H9 (cell line): ENCODE results near the gene FLNC. TPM values are rescaled to one million over a fixed set of nuclear protein-coding genes. Genes with fewer than 3 reads are reported as not detected.

Experiments
- DNase-seq: peaks from one replicate; pipeline ENCODE4 v3.0.0-alpha.2; 2017
- H2AFZ ChIP-seq: one replicate; pipeline ENCODE4 v1.6.1; 2013; ENCODE audit warnings: mild to moderate bottlenecking, low read length, control low read depth, moderate library complexity
- H2AK5ac ChIP-seq: 2 replicates; pipeline ENCODE4 v1.6.1; 2013; ENCODE audit warnings: low read length, control low read depth, mixed read lengths; ENCODE audit not compliant: insufficient read length
- H2BK120ac ChIP-seq: one replicate; pipeline ENCODE4 v1.6.1; 2013; ENCODE audit warnings: low read depth, mild to moderate bottlenecking, low read length, control low read depth, inconsistent platforms; ENCODE audit not compliant: poor library complexity, severe bottlenecking
- H2BK12ac ChIP-seq: 2 replicates; pipeline ENCODE4 v1.6.1; 2013; ENCODE audit warnings: low read length, control low read depth, mixed read lengths, low read depth; ENCODE audit not compliant: insufficient read length
- H2BK15ac ChIP-seq: 2 replicates; pipeline ENCODE4 v1.6.1; 2013; ENCODE audit warnings: low read depth, low read length, control low read depth
- H2BK20ac ChIP-seq: one replicate; pipeline ENCODE4 v1.6.1; 2013; ENCODE audit warnings: low read depth, mild to moderate bottlenecking, low read length, control low read depth, inconsistent platforms; ENCODE audit not compliant: poor library complexity, severe bottlenecking
- H2BK5ac ChIP-seq: 2 replicates; pipeline ENCODE4 v1.6.1; 2013; ENCODE audit warnings: low read length, control low read depth, mixed read lengths; ENCODE audit not compliant: insufficient read length
- H3K14ac ChIP-seq: 2 replicates; pipeline ENCODE4 v1.6.1; 2013; ENCODE audit warnings: low read length, control low read depth; ENCODE audit not compliant: insufficient read depth
- H3K18ac ChIP-seq: 2 replicates; pipeline ENCODE4 v1.6.1; 2013; ENCODE audit warnings: low read depth, mild to moderate bottlenecking, mixed read lengths, low read length, control low read depth; ENCODE audit not compliant: insufficient read length
- H3K23ac ChIP-seq: 2 replicates; pipeline ENCODE4 v1.6.1; 2013; ENCODE audit warnings: low read length, control low read depth, mixed read lengths, low read depth; ENCODE audit not compliant: insufficient read length
- H3K23me2 ChIP-seq: 2 replicates; pipeline ENCODE4 v1.6.1; 2013; ENCODE audit warnings: low read depth, mild to moderate bottlenecking, mixed read lengths, low read length, control low read depth; ENCODE audit not compliant: insufficient read length, poor library complexity, severe bottlenecking
- H3K27ac ChIP-seq: 2 replicates; pipeline ENCODE4 v1.5.1; 2013; ENCODE audit warnings: low read length, control low read depth, mixed read lengths, low read depth; ENCODE audit not compliant: insufficient read length
- H3K27me3 ChIP-seq: 2 replicates; pipeline ENCODE4 v1.6.1; 2013; ENCODE audit warnings: low read length, control low read depth, inconsistent platforms; ENCODE audit not compliant: insufficient read depth
- H3K4ac ChIP-seq: 2 replicates; pipeline ENCODE4 v1.6.1; 2013; ENCODE audit warnings: low read depth, mild to moderate bottlenecking, control low read depth, inconsistent platforms, low read length, moderate library complexity
- H3K4me1 ChIP-seq: 2 replicates; pipeline ENCODE4 v1.6.1; 2013; ENCODE audit warnings: low read length, control low read depth, inconsistent platforms; ENCODE audit not compliant: insufficient read depth
- H3K4me2 ChIP-seq: 2 replicates; pipeline ENCODE4 v1.6.1; 2013; ENCODE audit warnings: low read length, control low read depth, mixed read lengths; ENCODE audit not compliant: insufficient read length, insufficient read depth
- H3K56ac ChIP-seq: 2 replicates; pipeline ENCODE4 v1.6.1; 2013; ENCODE audit warnings: low read depth, mild to moderate bottlenecking, mixed read lengths, low read length, control low read depth; ENCODE audit not compliant: insufficient read length
- H3K79me1 ChIP-seq: 2 replicates; pipeline ENCODE4 v1.6.1; 2013; ENCODE audit warnings: low read depth, mild to moderate bottlenecking, moderate library complexity, low read length, control low read depth, inconsistent platforms; ENCODE audit not compliant: insufficient read depth, poor library complexity, severe bottlenecking
- H3K79me2 ChIP-seq: 2 replicates; pipeline ENCODE4 v1.6.1; 2013; ENCODE audit warnings: low read length, control low read depth, inconsistent platforms; ENCODE audit not compliant: insufficient read depth
- H3K9ac ChIP-seq: 2 replicates; pipeline ENCODE4 v1.6.1; 2013; ENCODE audit warnings: low read length, control low read depth, mixed read lengths; ENCODE audit not compliant: insufficient read length; ENCODE audit errors: extremely low read depth
- H3K9me3 ChIP-seq: one replicate; pipeline ENCODE4 v1.6.1; 2013; ENCODE audit warnings: low read depth, low read length, inconsistent platforms; ENCODE audit not compliant: control insufficient read depth
- H3T11ph ChIP-seq: one replicate; pipeline ENCODE4 v1.6.1; 2013; ENCODE audit warnings: mild to moderate bottlenecking, low read length, control low read depth, inconsistent platforms
- H4K20me1 ChIP-seq: one replicate; pipeline ENCODE4 v1.6.1; 2013; ENCODE audit not compliant: control insufficient read depth, insufficient read length, insufficient read depth
- H4K5ac ChIP-seq: 2 replicates; pipeline ENCODE4 v1.6.1; 2013; ENCODE audit warnings: low read depth, mild to moderate bottlenecking, mixed read lengths, low read length, control low read depth; ENCODE audit not compliant: insufficient read length
- H4K8ac ChIP-seq: replicated peaks from 2 replicates; pipeline ENCODE4 v1.6.1; 2013; ENCODE audit warnings: low read length, control low read depth, mixed read lengths, low read depth; ENCODE audit not compliant: insufficient read length
- H4K91ac ChIP-seq: 2 replicates; pipeline ENCODE4 v1.6.1; 2013; ENCODE audit warnings: low read depth, mild to moderate bottlenecking, moderate library complexity, mixed read lengths, low read length, control low read depth; ENCODE audit not compliant: insufficient read length
- H3K27ac Mint-ChIP-seq, 3 experiments: 2 replicates in 2 of 3; 3 replicates in 1 of 3; pipeline ENCODE4 v1.8.0; 2020 to 2021; ENCODE audit warnings: mixed read lengths in 3 of 3, mild to moderate bottlenecking in 1 of 3, moderate library complexity in 1 of 3
- H3K27me3 Mint-ChIP-seq: 2 replicates; pipeline ENCODE4 v1.8.0; 2021; ENCODE audit warnings: low read depth, mild to moderate bottlenecking, moderate library complexity, mixed read lengths
- H3K36me3 Mint-ChIP-seq, 3 experiments: 2 replicates in 2 of 3; 3 replicates in 1 of 3; pipeline ENCODE4 v1.8.0; 2020 to 2021; ENCODE audit warnings: low read depth in 3 of 3, mixed read lengths in 3 of 3; ENCODE audit not compliant: insufficient read depth in 1 of 3
- H3K4me1 Mint-ChIP-seq, 2 experiments: 2 replicates each; pipeline ENCODE4 v1.8.0; 2020; ENCODE audit warnings: mixed read lengths in 2 of 2
- H3K4me3 Mint-ChIP-seq, 2 experiments: 2 replicates in 1 of 2; 3 replicates in 1 of 2; pipeline ENCODE4 v1.8.0; 2020 to 2021; ENCODE audit warnings: mild to moderate bottlenecking in 2 of 2, mixed read lengths in 2 of 2, moderate library complexity in 1 of 2
- H3K9me3 Mint-ChIP-seq, 2 experiments: 2 replicates in 1 of 2; 3 replicates in 1 of 2; pipeline ENCODE4 v1.8.0; 2020; ENCODE audit warnings: mild to moderate bottlenecking in 2 of 2, mixed read lengths in 2 of 2, moderate library complexity in 1 of 2
- CTCF ChIP-seq: fragments of 200-600 bp; sonication (generic); conservative IDR thresholded peaks from 3 replicates; pipeline ENCODE4 v1.8.0; 2021; ENCODE audit warnings: antibody characterized with exemption, mild to moderate bottlenecking
- WGBS: extraction: QIAGEN DNeasy Blood & Tissue Kit; methylation state at CpG from one replicate; pipeline ENCODE4 v1.1.7; 2013; ENCODE audit warnings: missing lambda C conversion rate, low lambda C conversion rate, mixed read lengths; ENCODE audit not compliant: insufficient read length; ENCODE audit errors: extremely low coverage; 5-methylcytosine and 5-hydroxymethylcytosine counted together
- total RNA-seq: library from RNA; stranded (reverse); gene quantifications from 2 replicates; pipeline ENCODE4 v1.2.1, GENCODE V29; 2021

The FLNC gene
- total RNA-seq, 1 experiment from 2014 or later, result 12.2 TPM

- H4K91ac ChIP-seq, result no peak overlapping the region
- H3K9me3 Mint-ChIP-seq, result no peaks in the 10 kb centered on the region
- H3K27me3 Mint-ChIP-seq, result peaks cover 43% of the 10 kb centered on the region
Measured at GRCh38 chr7:128826916-128827247, 3.3 kb upstream of the FLNC start.

More at GRCh38 chr7:128826916-128827247, 3.3 kb upstream of the FLNC start:
- Histone ChIP-seq H3K23me2 (peaks cover 13% of the 10 kb centered on the region), H3K79me1 (no peaks in the 10 kb centered on the region), H3T11ph (no peak overlapping the region), H2BK5ac (no peak overlapping the region), H2BK120ac (no peak overlapping the region), H3K18ac (no peak overlapping the region), H2BK20ac (no peak overlapping the region), H3K4me2 (no peak overlapping the region), H2AFZ (no peak overlapping the region), H3K23ac (no peak overlapping the region), H3K56ac (no peak overlapping the region), H4K20me1 (no peaks in the 10 kb centered on the region), H3K9ac (no peak overlapping the region), H3K27me3 (peaks cover 11% of the 10 kb centered on the region; the same call in 1 of the 2 replicates), H3K27ac (no peak overlapping the region), H2BK12ac (no peak overlapping the region), H3K14ac (no peak overlapping the region), H4K5ac (no peak overlapping the region), H2AK5ac (no peak overlapping the region), H4K8ac (no peak overlapping the region), H2BK15ac (no peak overlapping the region), H3K4me1 (no peaks in the 10 kb centered on the region), H3K79me2 (no peaks in the 10 kb centered on the region), H3K4ac (no peak overlapping the region), H3K9me3 (no peaks in the 10 kb centered on the region)
- Mint-ChIP-seq H3K4me3 (no peak overlapping the region), H3K4me1 (peaks cover 24 to 33% of the 10 kb centered on the region in 2 experiments), H3K36me3 (no peaks in the 10 kb centered on the region), H3K27ac (no peak overlapping the region)
- no CpG with 5 or more reads among the region's 1 CpG for WGBS
- TF ChIP-seq CTCF, result no peak
- DNase-seq, result no peak
